ENCODE data around the gene PLCD4. TPM values are rescaled to one million over a fixed set of nuclear protein-coding genes. Genes with fewer than 3 reads are reported as not detected.

The PLCD4 gene
- total RNA-seq, 1 experiment from 2014 or later, result 0.42 TPM

- Histone ChIP-seq H3T11ph (ENCODE audit: low read length) (no peak overlapping the region), H3K79me1 (ENCODE audit: insufficient read depth, low read depth, low read length, poor library complexity, severe bottlenecking) (peaks cover 5% of the 10 kb centered on the region), H3K79me2 (ENCODE audit: insufficient read depth, low read length) (no peaks in the 10 kb centered on the region), H2BK5ac (ENCODE audit: insufficient read length, low read length) (no peak overlapping the region), H3K4ac (ENCODE audit: low read depth, low read length) (no peak overlapping the region), H3K27ac (ENCODE audit: insufficient read length, low read depth, low read length) (no peak overlapping the region), H2AK5ac (ENCODE audit: insufficient read length, low read length) (no peak overlapping the region), H3K23ac (ENCODE audit: insufficient read length, low read depth, low read length) (no peak overlapping the region), H3K18ac (ENCODE audit: insufficient read length, low read depth, low read length) (no peak overlapping the region), H2BK20ac (ENCODE audit: low read depth, low read length, poor library complexity, severe bottlenecking) (no peak overlapping the region), H2BK15ac (ENCODE audit: low read depth, low read length) (no peak overlapping the region), H2BK120ac (ENCODE audit: low read depth, low read length, poor library complexity, severe bottlenecking) (no peak overlapping the region), H4K8ac (replicated peaks; ENCODE audit: insufficient read length, low read depth, low read length) (no peak overlapping the region), H3K23me2 (ENCODE audit: insufficient read length, low read depth, low read length, poor library complexity, severe bottlenecking) (no peaks in the 10 kb centered on the region), H4K91ac (ENCODE audit: insufficient read length, low read depth, low read length) (no peak overlapping the region), H3K9me3 (ENCODE audit: control insufficient read depth, low read depth, low read length) (no peaks in the 10 kb centered on the region), H3K14ac (ENCODE audit: insufficient read depth, low read length) (no peak overlapping the region), H3K9ac (ENCODE audit: extremely low read depth, insufficient read length, low read length) (no peak overlapping the region), H3K4me1 (ENCODE audit: insufficient read depth, low read length) (no peaks in the 10 kb centered on the region; the same call in 1 of the 2 replicates), H2AFZ (ENCODE audit: low read length) (no peak overlapping the region), H3K4me2 (ENCODE audit: insufficient read depth, insufficient read length, low read length) (no peak overlapping the region), H3K27me3 (ENCODE audit: insufficient read depth, low read length) (no peaks in the 10 kb centered on the region), H4K20me1 (ENCODE audit: control insufficient read depth, insufficient read depth, insufficient read length) (no peaks in the 10 kb centered on the region), H2BK12ac (ENCODE audit: insufficient read length, low read depth, low read length) (no peak overlapping the region), H3K56ac (ENCODE audit: insufficient read length, low read depth, low read length) (no peak overlapping the region), H4K5ac (ENCODE audit: insufficient read length, low read depth, low read length) (no peak overlapping the region)
- TF ChIP-seq CTCF (conservative IDR thresholded peaks at IDR 0.05), result no peak
- H3K9me3 Mint-ChIP-seq, result no peaks in the 10 kb centered on the region
- H3K36me3 Mint-ChIP-seq (ENCODE audit: insufficient read depth in 1 of 3, low read depth in 3 of 3), result peaks cover 34 to 64% (median 62%) of the 10 kb centered on the region in 3 experiments
- no CpG with 5 or more reads among the region's 3 CpGs for WGBS (ENCODE audit: extremely low coverage, insufficient read length, low lambda C conversion rate)
- H3K4me3 Mint-ChIP-seq, result no peak overlapping the region
- H3K27me3 Mint-ChIP-seq (ENCODE audit: low read depth), result no peaks in the 10 kb centered on the region
- H3K4me1 Mint-ChIP-seq, result peaks cover 11 to 18% of the 10 kb centered on the region in 2 experiments
- peak overlapping the region in 1 of 3 experiments; percentile 13; a peak in 1 of 7 replicates for H3K27ac Mint-ChIP-seq
- no peak for DNase-seq
Measured at GRCh38 chr2:218558986-218559385, 48.7 kb upstream of the PLCD4 start.
